CD4-positive, CD25-positive, alpha-beta regulatory T cell (primary cell): ENCODE measurements around the gene CCIN. TPM values are rescaled to one million over a fixed set of nuclear protein-coding genes. Genes with fewer than 3 reads are reported as not detected.
"Not testable (repeated sequence)": the region's sequence is repeated elsewhere in the genome, so short reads cannot be mapped to it uniquely, and the experiment has no call there.

Experiments
- ATAC-seq, 2 donors: fragments of 150-1000 bp; cut with Tn5 transposase; one replicate each; pipeline ENCODE4 v1.10.0; 2021; ENCODE audit warnings: low read depth in 2 of 2, moderate number of reproducible peaks in 2 of 2, moderate library complexity in 1 of 2
- DNase-seq, 3 donors: peaks; one replicate each; pipeline versions ENCODE4 v3.0.0 to v3.0.0-alpha.2; 2012 to 2022; ENCODE audit warnings: mixed read lengths in 1 of 3
- H3K27ac ChIP-seq: one replicate; pipeline ENCODE4 v1.7.0; 2013; ENCODE audit warnings: mild to moderate bottlenecking, low read length; ENCODE audit not compliant: insufficient read depth, poor library complexity, severe bottlenecking
- H3K27me3 ChIP-seq: one replicate; pipeline ENCODE4 v1.7.0; 2013; ENCODE audit warnings: low read length; ENCODE audit not compliant: control insufficient read depth, insufficient read depth
- H3K36me3 ChIP-seq: one replicate; pipeline ENCODE4 v1.7.0; 2013; ENCODE audit warnings: mild to moderate bottlenecking, low read length, moderate library complexity; ENCODE audit not compliant: control insufficient read depth, insufficient read depth
- H3K4me1 ChIP-seq: 2 replicates; pipeline ENCODE4 v1.7.0; 2013; ENCODE audit warnings: mild to moderate bottlenecking, low read length; ENCODE audit not compliant: insufficient read depth, control insufficient read depth, poor library complexity, severe bottlenecking
- H3K4me3 ChIP-seq: one replicate; pipeline ENCODE4 v1.7.0; 2013; ENCODE audit warnings: low read depth, mild to moderate bottlenecking, low read length, moderate library complexity
- H3K9me3 ChIP-seq, 2 experiments: 1 replicate in 1 of 2; 2 replicates in 1 of 2; pipeline ENCODE4 v1.7.0; 2013; ENCODE audit warnings: low read length in 2 of 2, mild to moderate bottlenecking in 1 of 2, moderate library complexity in 1 of 2; ENCODE audit not compliant: control insufficient read depth in 2 of 2
- H3K27ac Mint-ChIP-seq, 3 donors: one replicate each; pipeline ENCODE4 v1.8.0; 2020 to 2022; ENCODE audit warnings: mild to moderate bottlenecking in 3 of 3, mixed read lengths in 3 of 3, moderate library complexity in 2 of 3
- H3K27me3 Mint-ChIP-seq: one replicate; pipeline ENCODE4 v1.8.0; 2022; ENCODE audit warnings: mild to moderate bottlenecking, mixed read lengths
- H3K36me3 Mint-ChIP-seq: one replicate; pipeline ENCODE4 v1.8.0; 2020; ENCODE audit warnings: mixed read lengths
- H3K4me1 Mint-ChIP-seq, 4 donors: one replicate each; pipeline ENCODE4 v1.8.0; 2020 to 2022; ENCODE audit warnings: mixed read lengths in 4 of 4, mild to moderate bottlenecking in 1 of 4
- H3K4me3 Mint-ChIP-seq, 4 donors: one replicate each; pipeline ENCODE4 v1.8.0; 2020 to 2022; ENCODE audit warnings: mild to moderate bottlenecking in 4 of 4, mixed read lengths in 4 of 4, moderate library complexity in 3 of 4
- H3K9me3 Mint-ChIP-seq, 7 donors: one replicate each; pipeline ENCODE4 v1.8.0; 2020 to 2022; ENCODE audit warnings: mixed read lengths in 7 of 7, mild to moderate bottlenecking in 3 of 7, moderate library complexity in 2 of 7
- polyA plus RNA-seq, 4 donors: library from polyadenylated mRNA; unstranded; fragments of 300-500 nt; fragmentation: Illumina TruSeq; gene quantifications; one replicate each; pipeline ENCODE4 v1.2.3, GENCODE V29; 2021
- total RNA-seq: library from RNA; stranded (reverse); gene quantifications from one replicate; pipeline ENCODE4 v1.2.3, GENCODE V29; 2022

Gene CCIN
- total and polyA plus RNA-seq, 5 donors from 2014 or later, result 0.38 to 1.4 TPM; not detected in 3

DNA sequence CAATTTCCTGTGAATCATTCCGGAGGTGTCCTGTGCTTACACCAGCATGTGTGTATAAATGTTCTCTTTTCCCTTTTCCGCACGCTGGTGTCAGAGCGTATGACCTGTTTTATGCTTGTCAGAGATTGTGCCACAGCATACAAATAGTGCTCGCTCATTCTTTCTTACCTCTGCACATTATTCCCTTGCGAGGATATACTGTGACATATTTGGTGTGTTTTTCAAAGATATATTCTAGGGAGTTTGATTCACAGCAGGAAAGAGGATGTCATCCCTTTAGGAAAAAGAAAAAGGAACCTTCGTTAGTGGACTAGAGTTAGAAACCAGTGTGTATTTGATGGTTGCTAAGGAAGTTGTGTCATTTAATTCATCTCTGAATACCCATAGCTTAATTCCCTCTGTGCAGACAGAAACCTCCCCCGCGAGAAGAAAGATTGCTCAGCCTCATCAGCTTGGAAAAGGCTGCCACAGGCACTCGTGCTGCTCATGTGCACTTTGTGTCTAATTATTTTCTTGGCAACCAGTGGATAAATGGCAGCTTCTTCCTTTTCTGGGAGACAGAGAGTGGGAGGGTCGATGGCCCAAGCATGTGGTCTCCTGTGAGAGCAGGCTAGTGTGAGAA is 14.7 kb upstream of the CCIN start:
- Mint-ChIP-seq H3K4me1 (peaks cover 10 to 55% (median 42%) of the 10 kb centered on the region in 4 donors), H3K9me3 (peaks cover 0 to 2% (median 0%) of the 10 kb centered on the region in 7 donors), H3K27me3 (no peaks in the 10 kb centered on the region), H3K36me3 (peaks cover 47% of the 10 kb centered on the region), H3K27ac (peak overlapping the region in 2 of 3 donors; percentile 81 to 93), H3K4me3 (peak overlapping the region in 2 of 4 donors; percentile 5 to 26)
- peaks cover 23% of the 10 kb centered on the region for H3K36me3 ChIP-seq
- DNase-seq (no peak), ATAC-seq (no peak)
- peaks cover 39% of the 10 kb centered on the region for H3K4me1 ChIP-seq
- no peak overlapping the region for H3K27ac ChIP-seq
- no peaks in the 10 kb centered on the region for H3K9me3 ChIP-seq
- H3K4me3 ChIP-seq, result no peak overlapping the region
- no peaks in the 10 kb centered on the region for H3K27me3 ChIP-seq

DNA sequence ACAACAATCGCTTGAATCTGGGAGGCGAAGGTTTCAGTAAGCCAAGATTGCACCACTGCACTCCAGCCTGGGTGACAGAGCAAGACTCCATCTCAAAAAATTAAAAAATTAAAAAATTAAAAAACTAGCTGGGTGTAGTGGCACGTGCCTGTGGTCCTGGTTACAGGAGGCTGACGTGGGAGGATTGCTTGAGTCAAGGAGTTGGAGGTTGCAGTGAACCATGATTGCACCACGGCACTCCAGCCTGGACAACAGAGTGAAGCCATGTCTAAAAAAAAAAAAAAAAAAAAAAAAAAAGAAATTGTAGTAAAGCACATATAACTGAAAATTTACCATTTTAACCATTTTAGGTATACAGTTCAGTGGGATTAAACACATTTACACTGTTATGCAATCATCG is 13.1 kb upstream of the CCIN start:
- Mint-ChIP-seq H3K4me3 (peak overlapping the region in 2 of 4 donors; percentile 66 to 78), H3K9me3 (peaks cover 0 to 2% (median 0%) of the 10 kb centered on the region in 7 donors), H3K27me3 (no peaks in the 10 kb centered on the region), H3K36me3 (peaks cover 51% of the 10 kb centered on the region), H3K27ac (no peak overlapping the region), H3K4me1 (peaks cover 6 to 41% (median 33%) of the 10 kb centered on the region in 4 donors)
- no peak for ATAC-seq
- no peak for DNase-seq
- Histone ChIP-seq H3K27me3 (no peaks in the 10 kb centered on the region), H3K9me3 (no peaks in the 10 kb centered on the region), H3K4me1 (peaks cover 24% of the 10 kb centered on the region), H3K27ac (no peak overlapping the region), H3K36me3 (peaks cover 25% of the 10 kb centered on the region), H3K4me3 (no peak overlapping the region)

DNA sequence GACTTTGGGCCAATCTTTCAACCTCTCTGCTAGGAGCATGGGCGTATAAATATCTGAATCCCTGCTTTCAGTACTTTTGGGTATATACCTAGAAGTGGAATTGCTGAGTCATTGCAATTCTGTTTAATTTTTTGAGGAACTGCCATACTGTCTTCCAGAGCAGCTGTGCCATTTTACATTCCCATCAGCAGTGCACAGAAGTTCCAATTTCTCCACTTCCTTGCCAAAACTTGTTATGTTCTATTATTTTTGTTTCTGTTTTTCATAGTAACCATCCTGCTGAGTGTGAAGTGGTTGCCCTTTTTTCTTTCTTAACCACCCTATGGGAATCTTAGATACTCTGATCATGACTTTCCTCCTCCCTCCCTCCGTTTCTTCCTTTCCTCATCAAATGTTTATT is 11.1 kb upstream of the CCIN start:
- Mint-ChIP-seq H3K4me1 (peaks cover 0 to 29% (median 21%) of the 10 kb centered on the region in 4 donors), H3K4me3 (no peak overlapping the region), H3K27me3 (no peaks in the 10 kb centered on the region), H3K36me3 (peaks cover 53% of the 10 kb centered on the region), H3K9me3 (peaks cover 0 to 2% (median 0%) of the 10 kb centered on the region in 7 donors), H3K27ac (peak overlapping the region; percentile 15 to 53 (median 49))
- Histone ChIP-seq H3K9me3 (no peaks in the 10 kb centered on the region), H3K4me1 (peaks cover 4% of the 10 kb centered on the region), H3K36me3 (peaks cover 27% of the 10 kb centered on the region), H3K27ac (no peak overlapping the region), H3K27me3 (no peaks in the 10 kb centered on the region), H3K4me3 (no peak overlapping the region)
- DNase-seq, result no peak
- ATAC-seq, result no peak

DNA sequence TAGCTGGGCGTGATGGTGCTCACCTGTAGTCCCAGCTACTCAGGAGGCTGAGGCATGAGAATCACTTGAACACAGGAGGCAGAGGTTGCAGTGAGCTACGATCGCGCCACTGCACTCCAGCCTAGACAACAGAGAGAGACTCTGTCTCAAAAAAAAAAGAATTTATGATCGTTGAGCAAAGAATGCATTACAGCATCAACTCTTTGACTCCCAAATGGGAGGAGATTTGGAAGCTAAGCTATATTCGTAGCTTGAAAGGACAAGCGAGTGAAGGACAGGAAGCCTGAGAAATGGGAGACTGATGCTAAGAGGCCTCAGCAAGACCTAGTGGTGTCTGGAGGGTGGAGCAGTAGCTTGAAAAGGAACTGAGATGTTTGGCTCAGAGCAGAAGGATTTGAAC is 10.3 kb upstream of the CCIN start:
- Mint-ChIP-seq H3K36me3 (peaks cover 50% of the 10 kb centered on the region), H3K27ac (peak overlapping the region in 1 of 3 donors; percentile 53)

DNA sequence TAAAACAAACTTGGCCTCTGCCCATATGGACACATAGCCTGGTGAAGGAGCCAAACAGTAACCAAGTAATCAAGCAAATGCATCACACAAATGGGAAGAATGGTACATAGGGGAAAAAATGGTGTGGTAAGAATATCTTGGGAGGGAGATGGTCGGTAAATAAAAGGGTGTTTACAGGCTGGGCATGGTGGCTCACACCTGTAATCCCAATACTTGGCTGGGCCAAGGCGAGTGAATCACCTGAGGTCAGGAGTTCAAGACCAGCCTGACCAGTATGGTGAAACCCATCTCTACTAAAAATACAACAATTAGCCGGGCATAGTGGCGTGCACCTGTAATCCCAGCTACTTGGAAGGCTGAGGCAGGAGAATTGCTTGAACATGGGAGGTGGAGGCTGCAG is 9.7 kb upstream of the CCIN start:
- peaks cover 0 to 20% (median 13%) of the 10 kb centered on the region in 4 donors for H3K4me1 Mint-ChIP-seq
- not testable (repeated sequence) for H3K4me3 ChIP-seq, H3K4me1 ChIP-seq, DNase-seq, H3K27me3 Mint-ChIP-seq, H3K9me3 Mint-ChIP-seq, ATAC-seq, H3K27me3 ChIP-seq, H3K9me3 ChIP-seq, H3K27ac ChIP-seq, H3K4me3 Mint-ChIP-seq
- peaks cover 45% of the 10 kb centered on the region for H3K36me3 Mint-ChIP-seq
- H3K36me3 ChIP-seq, result peaks cover 22% of the 10 kb centered on the region
- H3K27ac Mint-ChIP-seq, result peak overlapping the region in 1 of 3 donors; percentile 18

More for the DNA sequence above, 10.3 kb upstream of the CCIN start:
- ATAC-seq (no peak), DNase-seq (no peak)
- peaks cover 26% of the 10 kb centered on the region for H3K36me3 ChIP-seq
- H3K9me3 ChIP-seq, result no peaks in the 10 kb centered on the region
- H3K4me1 ChIP-seq, result no peaks in the 10 kb centered on the region
- H3K27me3 ChIP-seq, result no peaks in the 10 kb centered on the region
- no peaks in the 10 kb centered on the region for H3K27me3 Mint-ChIP-seq
- H3K4me3 ChIP-seq, result no peak overlapping the region
- peaks cover 0 to 24% (median 18%) of the 10 kb centered on the region in 4 donors for H3K4me1 Mint-ChIP-seq
- peaks cover 0 to 2% (median 0%) of the 10 kb centered on the region in 7 donors for H3K9me3 Mint-ChIP-seq
- H3K4me3 Mint-ChIP-seq, result no peak overlapping the region
- H3K27ac ChIP-seq, result no peak overlapping the region

DNA sequence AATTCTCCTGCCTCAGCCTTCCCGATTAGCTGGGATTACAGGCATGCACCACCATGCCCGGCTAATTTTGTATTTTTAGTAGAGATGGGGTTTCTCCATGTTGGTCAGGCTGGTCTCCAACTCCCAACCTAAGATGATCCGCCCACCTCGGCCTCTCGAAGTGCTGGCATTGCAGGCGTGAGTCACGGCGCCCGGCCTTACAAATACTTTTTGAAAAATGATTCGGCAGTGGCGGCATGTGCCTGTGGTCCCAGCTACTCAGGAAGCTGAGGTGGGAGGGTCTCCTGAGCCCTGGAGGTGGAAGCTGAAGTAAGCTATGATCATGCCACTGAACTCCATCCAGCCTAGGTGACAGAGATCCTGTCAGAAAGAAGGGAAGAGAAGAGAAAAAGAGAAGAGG is 9.1 kb upstream of the CCIN start:
- H3K36me3 ChIP-seq, result peaks cover 20% of the 10 kb centered on the region
- H3K27ac ChIP-seq, DNase-seq, H3K9me3 ChIP-seq, H3K4me1 ChIP-seq, H3K27me3 ChIP-seq, H3K9me3 Mint-ChIP-seq, ATAC-seq, H3K4me3 Mint-ChIP-seq, H3K27me3 Mint-ChIP-seq, H3K4me3 ChIP-seq: not testable (repeated sequence)
- Mint-ChIP-seq H3K4me1 (peaks cover 0 to 19% (median 9%) of the 10 kb centered on the region in 4 donors), H3K36me3 (peaks cover 41% of the 10 kb centered on the region), H3K27ac (peak overlapping the region in 1 of 3 donors; percentile 81)

DNA sequence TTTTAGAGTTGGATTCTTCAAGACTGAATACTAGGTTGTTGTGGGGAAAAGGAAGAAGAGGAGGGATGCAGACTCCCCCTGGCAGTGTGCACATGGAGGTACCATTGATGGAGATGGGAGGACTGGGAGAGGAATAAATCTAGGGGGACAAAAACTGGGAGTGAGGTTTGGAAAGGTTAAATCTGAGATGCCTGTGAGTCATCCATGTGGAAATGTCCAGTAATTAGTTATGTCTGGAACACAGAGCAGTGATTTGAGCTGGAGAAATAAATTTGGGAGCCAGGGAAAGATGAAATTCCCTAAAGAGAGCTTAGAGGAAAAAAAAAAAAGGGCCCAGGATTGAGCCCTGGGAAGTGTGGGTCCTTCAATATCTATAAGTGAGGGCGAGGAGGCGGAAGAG is 8.0 kb upstream of the CCIN start:
- Mint-ChIP-seq H3K4me1 (peaks cover 0 to 19% (median 9%) of the 10 kb centered on the region in 4 donors), H3K27ac (peak overlapping the region in 2 of 3 donors; percentile 21 to 80), H3K9me3 (peaks cover 0 to 2% (median 0%) of the 10 kb centered on the region in 7 donors), H3K27me3 (no peaks in the 10 kb centered on the region), H3K4me3 (peak overlapping the region in 1 of 4 donors; percentile 58), H3K36me3 (peaks cover 41% of the 10 kb centered on the region)
- Histone ChIP-seq H3K27ac (no peak overlapping the region), H3K36me3 (peaks cover 17% of the 10 kb centered on the region), H3K9me3 (no peaks in the 10 kb centered on the region), H3K4me1 (peaks cover 4% of the 10 kb centered on the region), H3K27me3 (no peaks in the 10 kb centered on the region), H3K4me3 (no peak overlapping the region)
- DNase-seq, result no peak
- ATAC-seq, result no peak

DNA sequence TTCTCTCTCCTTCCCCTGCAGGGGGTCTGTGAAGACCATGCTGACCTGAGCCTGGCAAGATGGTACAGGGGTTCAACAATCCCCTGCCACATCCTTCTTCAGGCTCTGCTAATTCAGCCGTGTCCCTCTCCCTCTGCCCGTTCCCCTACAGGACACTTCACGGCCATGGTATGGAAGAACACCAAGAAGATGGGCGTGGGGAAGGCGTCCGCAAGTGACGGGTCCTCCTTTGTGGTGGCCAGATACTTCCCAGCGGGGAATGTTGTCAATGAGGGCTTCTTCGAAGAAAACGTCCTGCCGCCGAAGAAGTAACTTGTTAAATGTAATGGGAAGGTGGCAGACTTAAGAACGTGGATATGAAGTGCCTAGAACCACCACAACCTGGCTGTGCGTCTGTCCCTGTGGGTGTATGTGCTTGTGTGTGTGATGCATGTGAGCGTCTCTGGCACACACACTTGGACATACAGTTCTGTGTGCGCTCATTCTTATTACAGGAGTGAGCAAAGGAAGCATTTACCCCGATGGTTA is 6.9 kb upstream of the CCIN start:
- H3K36me3 ChIP-seq, result peaks cover 12% of the 10 kb centered on the region
- no peak overlapping the region for H3K4me3 ChIP-seq
- no peak overlapping the region for H3K27ac ChIP-seq
- ATAC-seq, result no peak
- Mint-ChIP-seq H3K4me3 (no peak overlapping the region), H3K36me3 (peaks cover 38% of the 10 kb centered on the region), H3K9me3 (no peaks in the 10 kb centered on the region), H3K4me1 (peaks cover 0 to 26% (median 13%) of the 10 kb centered on the region in 4 donors), H3K27me3 (no peaks in the 10 kb centered on the region), H3K27ac (peak overlapping the region in 2 of 3 donors; percentile 43 to 55)
- H3K27me3 ChIP-seq, result no peaks in the 10 kb centered on the region
- no peak for DNase-seq
- no peaks in the 10 kb centered on the region for H3K9me3 ChIP-seq
- peaks cover 11% of the 10 kb centered on the region for H3K4me1 ChIP-seq
